Esophagus muscularis mucosa (tissue), 4 donors: Measurements from ENCODE around the gene DEGS2. TPM values are rescaled to one million over a fixed set of nuclear protein-coding genes. Genes with fewer than 3 reads are reported as not detected.

Experiments used
- DNase-seq: peaks from one replicate; pipeline ENCODE4 v3.0.0-alpha.2; 2017; ENCODE audit errors: extremely low spot score
- H3K27ac ChIP-seq, 4 donors: fragments of 200-600 bp; sonication (generic); replicated peaks in 1 of 4; 1 replicate in 3 of 4; 2 replicates in 1 of 4; pipeline ENCODE4 v1.5.1; 2016 to 2019; ENCODE audit warnings: mild to moderate bottlenecking in 1 of 4
- H3K27me3 ChIP-seq, 4 donors: fragments of 200-600 bp; sonication (generic); one replicate each; pipeline versions ENCODE4 v1.5.1 to v1.6.0; 2016 to 2019
- H3K36me3 ChIP-seq, 4 donors: fragments of 200-600 bp; sonication (generic); one replicate each; pipeline ENCODE4 v1.5.1; 2016 to 2019
- H3K4me1 ChIP-seq, 4 donors: fragments of 200-600 bp; sonication (generic); one replicate each; pipeline ENCODE4 v1.5.1; 2016 to 2019
- H3K4me3 ChIP-seq, 4 donors: fragments of 200-600 bp; sonication (generic); 1 replicate in 2 of 4; 2 replicates in 2 of 4; pipeline ENCODE4 v1.5.1; 2016 to 2019; ENCODE audit warnings: mild to moderate bottlenecking in 4 of 4, moderate library complexity in 1 of 4
- H3K9me3 ChIP-seq, 4 donors: fragments of 200-600 bp; sonication (generic); 1 replicate in 3 of 4; 2 replicates in 1 of 4; pipeline ENCODE4 v1.5.1; 2016 to 2019
- CTCF ChIP-seq, 3 experiments: fragments of 200-600 bp in 2 of 3; fragments of 450-650 bp in 1 of 3; sonication (generic) in 2 of 3; IDR thresholded peaks; one replicate each; pipeline ENCODE4 v1.5.1; 2017 to 2019; ENCODE audit warnings: antibody characterized with exemption in 3 of 3, mild to moderate bottlenecking in 2 of 3, moderate library complexity in 1 of 3
- EP300 ChIP-seq: sonication (generic); formaldehyde crosslinking; IDR thresholded peaks from one replicate; pipeline ENCODE4 v1.6.1; 2017; ENCODE audit warnings: antibody characterized with exemption
- POLR2A ChIP-seq: fragments of 450-650 bp; IDR thresholded peaks from one replicate; pipeline ENCODE4 v1.6.1; 2017; ENCODE audit warnings: antibody characterized with exemption, moderate library complexity, mild to moderate bottlenecking, low read depth
- POLR2AphosphoS5 ChIP-seq, 2 donors: sonication (generic); formaldehyde crosslinking; IDR thresholded peaks; one replicate each; pipeline ENCODE4 v1.6.1; 2017; ENCODE audit warnings: antibody characterized with exemption in 2 of 2
- WGBS: methylation state at CpG from one replicate; pipeline ENCODE4 v1.1.5; 2018; 5-methylcytosine and 5-hydroxymethylcytosine counted together
- intact Hi-C: fragments of 100-400 bp; cut with DNase I; formaldehyde crosslinking; loops from one replicate; pipeline ENCODE4 v1.15.1; 2023
- total RNA-seq, 4 donors: library from RNA; depleted of rRNA; stranded (reverse); fragments of >200 nt; gene quantifications; one replicate each; pipeline versions ENCODE4 v1.1.0 to v1.2.1, GENCODE V29; 2016

DEGS2 gene
- total RNA-seq, 4 donors from 2014 or later = 0.06 to 0.33 (median 0.11) TPM; not detected in 1

DNA sequence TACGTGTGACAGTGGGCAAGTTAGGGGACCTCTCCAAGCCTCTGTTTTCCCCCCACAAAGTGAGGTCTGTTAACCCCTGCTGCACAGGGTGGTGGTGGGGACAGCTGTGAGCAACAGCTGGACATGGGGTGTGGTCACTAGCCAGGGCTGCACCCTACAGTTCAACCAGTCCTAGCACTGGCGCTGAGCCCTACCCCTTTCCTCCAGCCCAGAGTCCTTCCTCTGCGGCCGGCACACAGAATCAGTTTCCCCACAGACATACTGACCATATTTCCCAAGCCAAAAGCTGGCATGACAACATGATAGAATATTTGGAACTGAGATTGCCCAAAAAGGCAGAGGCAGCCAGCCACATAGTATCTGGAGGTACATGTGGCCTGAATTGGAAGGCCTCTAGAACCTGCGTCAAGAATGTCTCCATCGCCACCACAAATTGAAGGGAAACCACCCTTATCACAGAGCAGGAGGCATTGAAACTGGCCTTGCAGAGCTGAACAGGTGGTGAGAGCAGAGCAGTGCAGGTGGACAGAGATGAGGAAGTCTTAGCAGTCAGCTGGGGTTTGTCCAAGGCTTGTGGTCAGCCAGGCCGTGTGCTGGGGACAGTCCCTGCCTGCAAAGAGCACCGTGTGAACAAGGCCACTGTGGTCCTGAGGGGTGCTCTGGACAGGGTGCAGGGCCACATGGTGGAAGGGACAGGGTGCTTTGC is 21.2 kb downstream of the DEGS2 start:
- H3K4me3 ChIP-seq = no peak overlapping the region
- no peak for TF ChIP-seq EP300
- no peak for TF ChIP-seq POLR2A
- no peak for TF ChIP-seq CTCF (IDR thresholded peaks at IDR 0.05)
- TF ChIP-seq POLR2AphosphoS5 (IDR thresholded peaks at IDR 0.05) = no peak
- DNase-seq = no peak
- peaks cover 20 to 30% (median 24%) of the 10 kb centered on the region in 4 donors for H3K4me1 ChIP-seq
- H3K27ac ChIP-seq = no peak overlapping the region
- no peaks in the 10 kb centered on the region for H3K27me3 ChIP-seq
- WGBS = 79% methylated on average over 7 of the region's 8 CpGs
- H3K36me3 ChIP-seq = peaks cover 2 to 65% (median 41%) of the 10 kb centered on the region in 4 donors
- intact Hi-C loops = no loop called here
- H3K9me3 ChIP-seq = no peaks in the 10 kb centered on the region

GRCh38 chr14:100137173-100137572 is 22.3 kb downstream of the DEGS2 start:
- no peaks in the 10 kb centered on the region for H3K27me3 ChIP-seq
- no peak for DNase-seq
- no peak overlapping the region for H3K4me3 ChIP-seq
- 96% methylated on average over 8 of the region's 8 CpGs for WGBS
- no peak overlapping the region for H3K27ac ChIP-seq
- H3K4me1 ChIP-seq = peaks cover 11 to 19% (median 16%) of the 10 kb centered on the region in 4 donors
- peaks cover 9 to 75% (median 50%) of the 10 kb centered on the region in 4 donors for H3K36me3 ChIP-seq
- intact Hi-C loops = no loop called here
- no peaks in the 10 kb centered on the region for H3K9me3 ChIP-seq
- TF ChIP-seq EP300 (no peak), POLR2AphosphoS5 (IDR thresholded peaks at IDR 0.05) (no peak), CTCF (IDR thresholded peaks at IDR 0.05) (no peak), POLR2A (no peak)

- peaks cover under 1 to 5% (median 4%) of the 10 kb centered on the region in 4 donors for H3K4me1 ChIP-seq
- no peak for DNase-seq
- H3K4me3 ChIP-seq = no peak overlapping the region
- intact Hi-C loops = no loop called here
- no peaks in the 10 kb centered on the region for H3K9me3 ChIP-seq
- H3K36me3 ChIP-seq = peaks cover 9 to 80% (median 60%) of the 10 kb centered on the region in 4 donors
- TF ChIP-seq POLR2A (no peak), POLR2AphosphoS5 (IDR thresholded peaks at IDR 0.05) (no peak), EP300 (no peak), CTCF (IDR thresholded peaks at IDR 0.05) (no peak)
- no peaks in the 10 kb centered on the region for H3K27me3 ChIP-seq
- H3K27ac ChIP-seq = no peak overlapping the region
- WGBS = 94% methylated on average over 5 of the region's 5 CpGs
Observed at GRCh38 chr14:100135784-100136183, 23.7 kb downstream of the DEGS2 start.

GRCh38 chr14:100135073-100135472 is 24.4 kb downstream of the DEGS2 start:
- DNase-seq = no peak
- H3K9me3 ChIP-seq = no peaks in the 10 kb centered on the region
- no peaks in the 10 kb centered on the region for H3K27me3 ChIP-seq
- TF ChIP-seq POLR2AphosphoS5 (IDR thresholded peaks at IDR 0.05) (no peak), EP300 (no peak), POLR2A (no peak), CTCF (IDR thresholded peaks at IDR 0.05) (no peak)
- H3K27ac ChIP-seq = no peak overlapping the region
- peaks cover 9 to 87% (median 64%) of the 10 kb centered on the region in 4 donors for H3K36me3 ChIP-seq
- intact Hi-C loops = no loop called here
- no peak overlapping the region for H3K4me3 ChIP-seq
- peaks cover 0 to 4% (median 2%) of the 10 kb centered on the region in 4 donors for H3K4me1 ChIP-seq
- 95% methylated on average over 8 of the region's 9 CpGs for WGBS
